MM.1S (cell line): ENCODE data around the gene LNX1.

Experiments used
- DNase-seq: peaks from one replicate; pipeline ENCODE4 v3.0.0-alpha.2; 2015
- H2AFZ ChIP-seq: fragments of 300-600 bp; sonication (generic); 2 replicates; pipeline ENCODE4 v1.6.0; 2016; ENCODE audit warnings: antibody characterized with exemption, low read length
- H3F3A ChIP-seq: fragments of 300-600 bp; sonication (generic); 2 replicates; pipeline ENCODE4 v1.6.1; 2016; ENCODE audit warnings: mild to moderate bottlenecking, antibody characterized with exemption, low read length, moderate library complexity, mixed read lengths; ENCODE audit not compliant: insufficient read depth
- H3K27ac ChIP-seq: fragments of 300-600 bp; sonication (generic); 2 replicates; pipeline ENCODE4 v1.5.1; 2016; ENCODE audit warnings: mild to moderate bottlenecking, low read length
- H3K27me3 ChIP-seq: fragments of 300-600 bp; sonication (generic); replicated peaks from 2 replicates; pipeline ENCODE4 v1.6.0; 2016; ENCODE audit warnings: low read length; ENCODE audit not compliant: insufficient read depth
- H3K36me3 ChIP-seq: fragments of 300-600 bp; sonication (generic); replicated peaks from 2 replicates; pipeline ENCODE4 v1.6.1; 2016; ENCODE audit warnings: mild to moderate bottlenecking, low read length, mixed read lengths; ENCODE audit not compliant: insufficient read depth
- H3K4me1 ChIP-seq: fragments of 300-600 bp; sonication (generic); 2 replicates; pipeline ENCODE4 v1.6.1; 2016; ENCODE audit warnings: low read length, mixed read lengths
- H3K4me2 ChIP-seq: fragments of 300-600 bp; sonication (generic); 2 replicates; pipeline ENCODE4 v1.6.0; 2016; ENCODE audit warnings: low read depth, low read length
- H3K4me3 ChIP-seq: fragments of 300-600 bp; sonication (generic); 2 replicates; pipeline ENCODE4 v1.5.1; 2016; ENCODE audit warnings: low read length, mixed read lengths
- H3K79me2 ChIP-seq: fragments of 300-600 bp; sonication (generic); 2 replicates; pipeline ENCODE4 v1.6.1; 2016; ENCODE audit warnings: mixed run types, low read length, mixed read lengths
- H3K9ac ChIP-seq: fragments of 300-600 bp; sonication (generic); 2 replicates; pipeline ENCODE4 v1.6.1; 2016; ENCODE audit warnings: low read length, mixed read lengths
- H3K9me2 ChIP-seq: fragments of 300-600 bp; sonication (generic); replicated peaks from 2 replicates; pipeline ENCODE4 v1.6.1; 2016; ENCODE audit warnings: mild to moderate bottlenecking, low read length, mixed read lengths; ENCODE audit not compliant: insufficient read depth
- H3K9me3 ChIP-seq: fragments of 300-600 bp; sonication (generic); replicated peaks from 2 replicates; pipeline ENCODE4 v1.6.1; 2016; ENCODE audit warnings: mild to moderate bottlenecking, low read length, mixed read lengths; ENCODE audit not compliant: insufficient read depth
- H4K20me1 ChIP-seq: fragments of 300-600 bp; sonication (generic); 2 replicates; pipeline ENCODE4 v1.6.1; 2016; ENCODE audit warnings: mild to moderate bottlenecking, low read length, moderate library complexity, mixed read lengths; ENCODE audit not compliant: insufficient read depth
- CTCF ChIP-seq: fragments of 300-600 bp; sonication (generic); IDR thresholded peaks from 2 replicates; pipeline ENCODE4 v1.5.1; 2016; ENCODE audit warnings: antibody characterized with exemption, low read length, mixed read lengths
- EZH2 ChIP-seq: fragments of 300-600 bp; sonication (generic); optimal IDR thresholded peaks from 2 replicates; pipeline ENCODE3; 2017; ENCODE audit warnings: low read depth, mild to moderate bottlenecking, antibody characterized with exemption, low read length, mixed read lengths
- EZH2phosphoT487 ChIP-seq: fragments of 300-600 bp; sonication (generic); IDR thresholded peaks from 2 replicates; pipeline ENCODE4 v1.6.1; 2018; ENCODE audit warnings: antibody characterized with exemption, low read length

Gene LNX1

GRCh38 chr4:53591372-53591892 lies at the start of gene LNX1:
LNX1 (minus strand) TSS chr4:53591486; CDS start chr4:53574002, 17,484 bp downstream.
- Histone ChIP-seq H3K4me3 (peak within 1 kb of the TSS; percentile 28; the same call in 1 of the 2 replicates), H3K27me3 (no peaks in the 10 kb centered on the region), H3K4me1 (no peaks in the 10 kb centered on the region), H3K27ac (no peak within 1 kb of the TSS), H3K36me3 (no peaks in the 10 kb centered on the region), H3K4me2 (peak within 1 kb of the TSS; percentile 16; the same call in 1 of the 2 replicates), H3F3A (no peaks in the 10 kb centered on the region), H2AFZ (no peak within 1 kb of the TSS), H3K9me3 (no peaks in the 10 kb centered on the region), H3K9ac (no peak within 1 kb of the TSS; the same call in 1 of the 2 replicates), H4K20me1 (no peaks in the 10 kb centered on the region), H3K9me2 (no peaks in the 10 kb centered on the region), H3K79me2 (no peaks in the 10 kb centered on the region)
- peak; percentile 33 for DNase-seq
- TF ChIP-seq EZH2phosphoT487 (no peak), CTCF (no peak), EZH2 (no peak)

GRCh38 chr4:53640576-53641453 lies 49.5 kb upstream of the LNX1 start:
- TF ChIP-seq EZH2: no peak
- TF ChIP-seq CTCF: no peak
- TF ChIP-seq EZH2phosphoT487: no peak
- H3K9ac ChIP-seq: no peak overlapping the region
- H3K4me2 ChIP-seq: peak overlapping the region; percentile 23; the same call in 1 of the 2 replicates
- no peak overlapping the region for H3K27ac ChIP-seq
- peak; percentile 19 for DNase-seq
- H3K4me1 ChIP-seq: peaks cover 5% of the 10 kb centered on the region
- no peak overlapping the region for H2AFZ ChIP-seq
- H3K4me3 ChIP-seq: no peak overlapping the region
- H3K79me2 ChIP-seq: no peaks in the 10 kb centered on the region
- H3K9me2 ChIP-seq: no peaks in the 10 kb centered on the region
- no peaks in the 10 kb centered on the region for H4K20me1 ChIP-seq
- no peaks in the 10 kb centered on the region; the same call in 1 of the 2 replicates for H3F3A ChIP-seq
- H3K9me3 ChIP-seq: no peaks in the 10 kb centered on the region
- no peaks in the 10 kb centered on the region for H3K27me3 ChIP-seq
- no peaks in the 10 kb centered on the region for H3K36me3 ChIP-seq

- Histone ChIP-seq H4K20me1 (no peaks in the 10 kb centered on the region), H3K79me2 (no peaks in the 10 kb centered on the region), H3K4me2 (no peak overlapping the region), H3K27me3 (no peaks in the 10 kb centered on the region), H3K4me1 (peaks cover 5% of the 10 kb centered on the region), H3F3A (no peaks in the 10 kb centered on the region; the same call in 1 of the 2 replicates), H3K9me3 (no peaks in the 10 kb centered on the region), H3K9me2 (no peaks in the 10 kb centered on the region), H2AFZ (no peak overlapping the region), H3K27ac (no peak overlapping the region), H3K36me3 (no peaks in the 10 kb centered on the region), H3K4me3 (no peak overlapping the region), H3K9ac (no peak overlapping the region)
- TF ChIP-seq EZH2 (no peak), CTCF (no peak), EZH2phosphoT487 (no peak)
- no peak for DNase-seq
Observed at GRCh38 chr4:53638919-53639318, 47.6 kb upstream of the LNX1 start.
